Kidney tubule cell (primary cell): ENCODE results near the gene THBD.
A peak's percentile ranks its signal among the peaks of the same experiment; 100 is the strongest.

Experiments used
- DNase-seq: peaks from one replicate; pipeline ENCODE4 v3.0.0-alpha.2; 2018; ENCODE audit warnings: low spot score

THBD gene

GRCh38 chr20:23061734-23062561, 12.5 kb upstream of the THBD start:
- DNase-seq = peak; percentile 70

- DNase-seq = no peak
Observed at GRCh38 chr20:23061262-23061661, 11.8 kb upstream of the THBD start.

- DNase-seq = no peak
Observed at GRCh38 chr20:23060629-23061028, 11.2 kb upstream of the THBD start.

- DNase-seq = no peak
Observed at GRCh38 chr20:23059846-23060245, 10.4 kb upstream of the THBD start.

- no peak for DNase-seq
Observed at GRCh38 chr20:23059001-23059400, 9.5 kb upstream of the THBD start.

GRCh38 chr20:23058240-23058639, 8.8 kb upstream of the THBD start:
- DNase-seq = no peak

GRCh38 chr20:23052904-23053303, 3.4 kb upstream of the THBD start:
- no peak for DNase-seq

- DNase-seq = peak; percentile 93
Observed at GRCh38 chr20:23050847-23051627, 1.6 kb upstream of the THBD start.

GRCh38 chr20:23050076-23050838, 785 bp upstream of the THBD start:
- peak; percentile 77 for DNase-seq

GRCh38 chr20:23048283-23049200, 930 bp downstream of the THBD start:
- DNase-seq = peak; percentile 65

- peak; percentile 23 for DNase-seq
Observed at GRCh38 chr20:23047738-23048214, 1.7 kb downstream of the THBD start.

- DNase-seq = peak; percentile 26
Observed at GRCh38 chr20:23047001-23047737, 2.3 kb downstream of the THBD start.

GRCh38 chr20:23046431-23046830, 3.0 kb downstream of the THBD start:
- no peak for DNase-seq

- no peak for DNase-seq
Observed at GRCh38 chr20:23043376-23043775, 6.1 kb downstream of the THBD start.

- no peak for DNase-seq
Observed at GRCh38 chr20:23042270-23042669, 7.2 kb downstream of the THBD start.

- DNase-seq = peak; percentile 49
Observed at GRCh38 chr20:23039885-23040508, 9.5 kb downstream of the THBD start.

- peak; percentile 21 for DNase-seq
Observed at GRCh38 chr20:23039136-23039875, 10.2 kb downstream of the THBD start.

- DNase-seq = no peak
Observed at GRCh38 chr20:23037017-23037481, 12.4 kb downstream of the THBD start.

GRCh38 chr20:23036371-23036770, 13.1 kb downstream of the THBD start:
- no peak for DNase-seq
